GM23248 (cell line): ENCODE data around the gene NIPAL4. TPM values are rescaled to one million over a fixed set of nuclear protein-coding genes. Genes with fewer than 3 reads are reported as not detected.

ENCODE experiments used
- DNase-seq: peaks from one replicate; pipeline ENCODE4 v3.0.0-alpha.2; 2015
- H2AFZ ChIP-seq: fragments of 200-600 bp; sonication (generic); 2 replicates; pipeline ENCODE4 v1.6.1; 2016; ENCODE audit warnings: antibody characterized with exemption
- H3F3A ChIP-seq: fragments of 200-600 bp; sonication (generic); 2 replicates; pipeline ENCODE4 v1.6.1; 2016; ENCODE audit warnings: mild to moderate bottlenecking, antibody characterized with exemption, mixed run types; ENCODE audit not compliant: insufficient read depth
- H3K27ac ChIP-seq: fragments of 200-600 bp; sonication (generic); 2 replicates; pipeline ENCODE4 v1.5.1; 2016; ENCODE audit warnings: mild to moderate bottlenecking
- H3K27me3 ChIP-seq: fragments of 200-600 bp; sonication (generic); replicated peaks from 2 replicates; pipeline ENCODE4 v1.6.1; 2016; ENCODE audit warnings: mild to moderate bottlenecking; ENCODE audit not compliant: insufficient read depth
- H3K36me3 ChIP-seq: fragments of 200-600 bp; sonication (generic); 2 replicates; pipeline ENCODE4 v1.6.1; 2016; ENCODE audit warnings: low read depth, mild to moderate bottlenecking
- H3K4me1 ChIP-seq: fragments of 200-600 bp; sonication (generic); 2 replicates; pipeline ENCODE4 v1.6.1; 2016; ENCODE audit warnings: mild to moderate bottlenecking; ENCODE audit not compliant: insufficient read depth
- H3K4me2 ChIP-seq: fragments of 200-600 bp; sonication (generic); one replicate; pipeline ENCODE4 v1.6.1; 2016; ENCODE audit warnings: mild to moderate bottlenecking; ENCODE audit not compliant: unreplicated experiment
- H3K4me3 ChIP-seq: fragments of 200-600 bp; sonication (generic); 2 replicates; pipeline ENCODE4 v1.5.1; 2016; ENCODE audit warnings: mild to moderate bottlenecking
- H3K79me2 ChIP-seq: fragments of 200-600 bp; sonication (generic); 2 replicates; pipeline ENCODE4 v1.6.1; 2016; ENCODE audit warnings: mild to moderate bottlenecking; ENCODE audit not compliant: insufficient read depth
- H3K9ac ChIP-seq: fragments of 200-600 bp; sonication (generic); 2 replicates; pipeline ENCODE4 v1.6.1; 2016; ENCODE audit warnings: mild to moderate bottlenecking
- H3K9me2 ChIP-seq: fragments of 200-600 bp; sonication (generic); 2 replicates; pipeline ENCODE4 v1.6.1; 2016; ENCODE audit warnings: mixed run types, mild to moderate bottlenecking, moderate library complexity; ENCODE audit not compliant: insufficient read depth
- H3K9me3 ChIP-seq: fragments of 200-600 bp; sonication (generic); one replicate; pipeline ENCODE4 v1.6.1; 2017; ENCODE audit warnings: low read depth
- H4K20me1 ChIP-seq: fragments of 200-600 bp; sonication (generic); 2 replicates; pipeline ENCODE4 v1.6.0; 2016; ENCODE audit not compliant: insufficient read depth
- EZH2 ChIP-seq: fragments of 200-600 bp; sonication (generic); IDR thresholded peaks from 2 replicates; pipeline ENCODE4 v1.6.1; 2018; ENCODE audit warnings: antibody characterized with exemption, mild to moderate bottlenecking; ENCODE audit not compliant: insufficient read depth, poor library complexity, severe bottlenecking
- EZH2phosphoT487 ChIP-seq: fragments of 200-600 bp; sonication (generic); IDR thresholded peaks from 2 replicates; pipeline ENCODE4 v1.6.1; 2018; ENCODE audit warnings: antibody characterized with exemption, moderate library complexity, mild to moderate bottlenecking, low read depth; ENCODE audit not compliant: insufficient read depth
- WGBS, 2 experiments: methylation state at CpG; one replicate each; pipeline ENCODE4 v1.1.6; 2015 to 2017; ENCODE audit warnings: low lambda C conversion rate in 2 of 2, low coverage in 1 of 2; ENCODE audit errors: missing lambda C conversion rate in 2 of 2; 5-methylcytosine and 5-hydroxymethylcytosine counted together
- in situ Hi-C: fragments of 300-500 bp; cut with MboI; formaldehyde crosslinking; loops from 2 replicates; pipeline ENCODE4 v1.15.0; 2020
- polyA plus RNA-seq: library from polyadenylated mRNA; unstranded; fragments of >200 nt; fragmentation: Nextera tagmentation; extraction: Ambion mirVana; gene quantifications from 2 replicates; pipeline ENCODE4 v1.2.1, GENCODE V29; 2016
- total RNA-seq: library from RNA; depleted of rRNA; stranded (reverse); fragments of >200 nt; shearing (Covaris generic); gene quantifications from 2 replicates; pipeline ENCODE4 v1.2.3, GENCODE V29; 2014

The NIPAL4 gene
- total and polyA plus RNA-seq, 2 experiments from 2014 or later, result not detected

GRCh38 chr5:157484768-157485167 lies 24.8 kb downstream of the NIPAL4 start:
- WGBS, 2 experiments, result 24 to 29% methylated on average over 5 of the region's 5 CpGs
- H3K27ac ChIP-seq, result peak overlapping the region; percentile 32
- peaks cover 4% of the 10 kb centered on the region; the same call in 1 of the 2 replicates for H3K4me1 ChIP-seq
- no peaks in the 10 kb centered on the region for H3K9me3 ChIP-seq
- no peak overlapping the region for H3K9ac ChIP-seq
- H3F3A ChIP-seq, result peaks cover 12% of the 10 kb centered on the region; the same call in 1 of the 2 replicates
- H3K79me2 ChIP-seq, result no peaks in the 10 kb centered on the region
- no peaks in the 10 kb centered on the region for H3K9me2 ChIP-seq
- DNase-seq, result peak; percentile 81
- in situ Hi-C loops, result loop anchor here (25.0 kb wide), 1 partner anchor 228 kb away; no protein-coding TSS in a partner anchor
- H2AFZ ChIP-seq, result no peak overlapping the region
- peaks cover 4% of the 10 kb centered on the region; the same call in 1 of the 2 replicates for H3K36me3 ChIP-seq
- H4K20me1 ChIP-seq, result no peaks in the 10 kb centered on the region
- H3K4me3 ChIP-seq, result no peak overlapping the region
- no peak for TF ChIP-seq EZH2phosphoT487
- TF ChIP-seq EZH2, result no peak
- no peaks in the 10 kb centered on the region for H3K27me3 ChIP-seq
- H3K4me2 ChIP-seq, result no peak overlapping the region

- no peak overlapping the region for H2AFZ ChIP-seq
- DNase-seq, result no peak
- no peaks in the 10 kb centered on the region for H3K9me3 ChIP-seq
- H3K4me1 ChIP-seq, result peaks cover 4% of the 10 kb centered on the region; the same call in 1 of the 2 replicates
- peaks cover 12% of the 10 kb centered on the region; the same call in 1 of the 2 replicates for H3F3A ChIP-seq
- H3K9me2 ChIP-seq, result no peaks in the 10 kb centered on the region
- no peak overlapping the region for H3K4me2 ChIP-seq
- H3K36me3 ChIP-seq, result peaks cover 4% of the 10 kb centered on the region; the same call in 1 of the 2 replicates
- no peak overlapping the region for H3K9ac ChIP-seq
- no peaks in the 10 kb centered on the region for H3K79me2 ChIP-seq
- TF ChIP-seq EZH2 (no peak), EZH2phosphoT487 (no peak)
- no peaks in the 10 kb centered on the region for H4K20me1 ChIP-seq
- no peak overlapping the region for H3K4me3 ChIP-seq
- 73 to 77% methylated on average over 2 of the region's 2 CpGs for WGBS, 2 experiments
- H3K27ac ChIP-seq, result peak overlapping the region; percentile 32
- in situ Hi-C loops, result loop anchor here (25.0 kb wide), 1 partner anchor 227 kb away; no protein-coding TSS in a partner anchor
- no peaks in the 10 kb centered on the region for H3K27me3 ChIP-seq
Measured at GRCh38 chr5:157485340-157485739, 25.3 kb downstream of the NIPAL4 start.

- peaks cover 4% of the 10 kb centered on the region; the same call in 1 of the 2 replicates for H3K36me3 ChIP-seq
- 95 to 98% methylated on average over 3 of the region's 3 CpGs for WGBS, 2 experiments
Measured at GRCh38 chr5:157485811-157486210, 25.8 kb downstream of the NIPAL4 start.

GRCh38 chr5:157486221-157486681 lies 26.2 kb downstream of the NIPAL4 start:
- no peaks in the 10 kb centered on the region for H3K27me3 ChIP-seq
- no peak overlapping the region for H3K27ac ChIP-seq
- peaks cover 4% of the 10 kb centered on the region; the same call in 1 of the 2 replicates for H3K4me1 ChIP-seq
- H3K36me3 ChIP-seq, result peaks cover 4% of the 10 kb centered on the region; the same call in 1 of the 2 replicates
- no peaks in the 10 kb centered on the region for H3K79me2 ChIP-seq
- no peak overlapping the region for H3K4me3 ChIP-seq
- TF ChIP-seq EZH2phosphoT487 (no peak), EZH2 (no peak)
- H3K9me2 ChIP-seq, result no peaks in the 10 kb centered on the region
- no peak overlapping the region for H3K4me2 ChIP-seq
- H3K9ac ChIP-seq, result no peak overlapping the region
- H2AFZ ChIP-seq, result no peak overlapping the region
- in situ Hi-C loops, result loop anchor here (25.0 kb wide), 1 partner anchor 226 kb away; no protein-coding TSS in a partner anchor
- peaks cover 12% of the 10 kb centered on the region; the same call in 1 of the 2 replicates for H3F3A ChIP-seq
- no peak for DNase-seq
- WGBS, 2 experiments, result 92 to 97% methylated on average over 8 of the region's 8 CpGs
- H3K9me3 ChIP-seq, result no peaks in the 10 kb centered on the region
- no peaks in the 10 kb centered on the region for H4K20me1 ChIP-seq

More at GRCh38 chr5:157485811-157486210, 25.8 kb downstream of the NIPAL4 start:
- Histone ChIP-seq H3K4me1 (peaks cover 4% of the 10 kb centered on the region; the same call in 1 of the 2 replicates), H3K9ac (no peak overlapping the region), H3K27ac (no peak overlapping the region), H3K79me2 (no peaks in the 10 kb centered on the region), H4K20me1 (no peaks in the 10 kb centered on the region), H3K27me3 (no peaks in the 10 kb centered on the region), H2AFZ (no peak overlapping the region), H3K9me2 (no peaks in the 10 kb centered on the region), H3F3A (peaks cover 12% of the 10 kb centered on the region; the same call in 1 of the 2 replicates), H3K9me3 (no peaks in the 10 kb centered on the region), H3K4me3 (no peak overlapping the region), H3K4me2 (no peak overlapping the region)
- no peak for DNase-seq
- in situ Hi-C loops, result loop anchor here (25.0 kb wide), 1 partner anchor 226 kb away; no protein-coding TSS in a partner anchor
- TF ChIP-seq EZH2 (no peak), EZH2phosphoT487 (no peak)
